Measurements from ENCODE around the gene PREP.
A peak's percentile ranks its signal among the peaks of the same experiment; 100 is the strongest.

The PREP gene

GRCh38 chr6:105276374-105276773 lies 126.5 kb downstream of the PREP start:
- ChIA-PET POLR2A (interaction anchor here (0.5 to 0.7 kb wide), 2 partner anchors 104 to 109 kb away, joined by 3 to 5 read pairs; no protein-coding TSS in a partner anchor), CTCF (interaction anchor here (0.6 to 1.2 kb wide), 3 partner anchors 188 to 592 kb away, joined by 3 to 6 read pairs (median 3); no protein-coding TSS in a partner anchor)
- H3K27ac ChIP-seq (ENCODE audit: extremely low read depth, low read depth, low read length) = no peak overlapping the region
- no peaks in the 10 kb centered on the region; the same call in 1 of the 2 replicates for H3K4me1 ChIP-seq (ENCODE audit: control insufficient read depth, insufficient read depth, low read length)
- H3K9me3 ChIP-seq (ENCODE audit: control insufficient read depth, insufficient read depth, low read depth, low read length) = no peaks in the 10 kb centered on the region
- no peak for TF ChIP-seq ZXDB (tag by site-specific recombination; IDR thresholded peaks at IDR 0.05)
- no peak for TF ChIP-seq RBAK (tag by site-specific recombination; IDR thresholded peaks at IDR 0.05)
- no peak for TF ChIP-seq ZNF157 (tag by site-specific recombination; IDR thresholded peaks at IDR 0.05)
- H3K4me3 ChIP-seq (ENCODE audit: low read depth, low read length) = no peak overlapping the region
- H3K36me3 ChIP-seq (ENCODE audit: control insufficient read depth in 2 of 2, insufficient read depth in 1 of 2, low read length in 2 of 2) = peaks cover 7 to 49% of the 10 kb centered on the region in 2 experiments; a peak in 2 of 3 replicates

DNA sequence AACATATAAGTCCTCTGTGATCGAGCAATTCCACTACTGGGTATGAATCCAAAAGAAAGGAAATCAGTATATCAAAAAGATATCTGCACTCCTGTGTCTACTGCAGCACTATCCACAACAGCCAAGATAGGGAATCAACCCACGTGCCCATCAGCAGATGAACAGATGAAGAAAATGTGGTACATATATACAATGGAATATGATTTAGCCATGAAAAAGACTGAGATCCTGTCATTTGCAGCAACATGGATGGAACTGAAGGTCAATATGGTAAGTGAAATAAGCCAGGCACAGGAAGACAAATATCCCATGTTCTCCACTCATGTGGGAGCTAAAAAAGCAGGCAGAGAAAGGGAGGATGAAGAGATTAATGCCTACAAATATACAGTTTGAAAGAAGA lies 127.3 kb downstream of the PREP start:
- POLR2A ChIA-PET = no interaction called here
- no peak overlapping the region for H3K4me3 ChIP-seq (ENCODE audit: low read depth, low read length)
- H3K4me1 ChIP-seq (ENCODE audit: control insufficient read depth, insufficient read depth, low read length) = no peaks in the 10 kb centered on the region; the same call in 1 of the 2 replicates
- peaks cover 5 to 41% of the 10 kb centered on the region in 2 experiments; a peak in 2 of 3 replicates for H3K36me3 ChIP-seq (ENCODE audit: control insufficient read depth in 2 of 2, insufficient read depth in 1 of 2, low read length in 2 of 2)
- H3K27ac ChIP-seq (ENCODE audit: extremely low read depth, low read depth, low read length) = no peak overlapping the region
- CTCF ChIA-PET = interaction anchor here (1.2 kb wide), 1 partner anchor 187 kb away, joined by 3 read pairs; no protein-coding TSS in a partner anchor
- TF ChIP-seq ZIC2 (tag by site-specific recombination; IDR thresholded peaks at IDR 0.05) (no peak), ZNF223 (tag by site-specific recombination; IDR thresholded peaks at IDR 0.05) (no peak), ZSCAN16 (tag by site-specific recombination; IDR thresholded peaks at IDR 0.05) (no peak), ZNF146 (tag by site-specific recombination; IDR thresholded peaks at IDR 0.05) (peak; percentile 64; the same call in 1 of the 2 replicates), ZFP41 (tag by site-specific recombination; IDR thresholded peaks at IDR 0.05; ENCODE audit: borderline replicate concordance) (no peak)
- no peaks in the 10 kb centered on the region for H3K9me3 ChIP-seq (ENCODE audit: control insufficient read depth, insufficient read depth, low read depth, low read length)

DNA sequence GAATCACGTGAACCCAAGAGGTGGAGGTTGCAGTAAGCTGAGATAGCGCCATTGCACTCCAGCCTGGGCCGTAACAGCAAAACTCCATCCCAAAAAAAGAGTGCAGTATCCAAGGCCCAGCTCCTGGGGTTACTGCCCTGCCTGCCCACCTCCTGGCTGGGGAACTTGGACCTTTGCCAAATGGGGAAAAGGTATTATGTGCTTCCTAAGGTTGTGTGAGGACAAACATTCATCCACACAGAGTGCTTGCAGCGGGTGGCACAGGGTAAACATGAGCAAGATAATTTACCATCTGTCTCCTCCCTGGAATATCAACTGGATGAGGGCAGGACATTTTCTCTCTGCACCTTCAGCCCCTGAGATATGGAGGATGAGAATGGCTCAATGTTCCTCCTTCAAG lies 128.2 kb downstream of the PREP start:
- Histone ChIP-seq H3K4me1 (ENCODE audit: control insufficient read depth, insufficient read depth, low read length) (no peaks in the 10 kb centered on the region; the same call in 1 of the 2 replicates), H3K27ac (ENCODE audit: extremely low read depth, low read depth, low read length) (no peak overlapping the region), H3K9me3 (ENCODE audit: control insufficient read depth, insufficient read depth, low read depth, low read length) (no peaks in the 10 kb centered on the region), H3K4me3 (ENCODE audit: low read depth, low read length) (no peak overlapping the region), H3K36me3 (ENCODE audit: control insufficient read depth in 2 of 2, insufficient read depth in 1 of 2, low read length in 2 of 2) (peaks cover 0 to 36% of the 10 kb centered on the region in 2 experiments; a peak in 1 of 3 replicates)
- ChIA-PET POLR2A (no interaction called here), CTCF (no interaction called here)
- TF ChIP-seq YY1 (tag by site-specific recombination; IDR thresholded peaks at IDR 0.05) (no peak), ZNF10 (tag by site-specific recombination; IDR thresholded peaks at IDR 0.05) (no peak), ZNF776 (tag by site-specific recombination; IDR thresholded peaks at IDR 0.05; ENCODE audit: borderline replicate concordance) (no peak), HOXD13 (CRISPR knock-in tag; IDR thresholded peaks at IDR 0.05; ENCODE audit: borderline replicate concordance) (no peak), ZNF394 (tag by site-specific recombination; IDR thresholded peaks at IDR 0.05; ENCODE audit: borderline replicate concordance) (no peak), SP2 (tag by site-specific recombination; IDR thresholded peaks at IDR 0.05) (no peak), SP7 (tag by site-specific recombination; IDR thresholded peaks at IDR 0.05) (no peak), ZFP37 (tag by site-specific recombination; IDR thresholded peaks at IDR 0.05) (no peak), ZNF548 (tag by site-specific recombination; IDR thresholded peaks at IDR 0.05) (no peak), PRDM10 (tag by site-specific recombination; IDR thresholded peaks at IDR 0.05) (no peak), TRIM28 (IDR thresholded peaks at IDR 0.05; ENCODE audit: borderline replicate concordance, low read length) (no peak), SP3 (tag by site-specific recombination; IDR thresholded peaks at IDR 0.05) (no peak), ZNF623 (tag by site-specific recombination; IDR thresholded peaks at IDR 0.05) (no peak)
- TF ChIP-seq, protein P1, sequence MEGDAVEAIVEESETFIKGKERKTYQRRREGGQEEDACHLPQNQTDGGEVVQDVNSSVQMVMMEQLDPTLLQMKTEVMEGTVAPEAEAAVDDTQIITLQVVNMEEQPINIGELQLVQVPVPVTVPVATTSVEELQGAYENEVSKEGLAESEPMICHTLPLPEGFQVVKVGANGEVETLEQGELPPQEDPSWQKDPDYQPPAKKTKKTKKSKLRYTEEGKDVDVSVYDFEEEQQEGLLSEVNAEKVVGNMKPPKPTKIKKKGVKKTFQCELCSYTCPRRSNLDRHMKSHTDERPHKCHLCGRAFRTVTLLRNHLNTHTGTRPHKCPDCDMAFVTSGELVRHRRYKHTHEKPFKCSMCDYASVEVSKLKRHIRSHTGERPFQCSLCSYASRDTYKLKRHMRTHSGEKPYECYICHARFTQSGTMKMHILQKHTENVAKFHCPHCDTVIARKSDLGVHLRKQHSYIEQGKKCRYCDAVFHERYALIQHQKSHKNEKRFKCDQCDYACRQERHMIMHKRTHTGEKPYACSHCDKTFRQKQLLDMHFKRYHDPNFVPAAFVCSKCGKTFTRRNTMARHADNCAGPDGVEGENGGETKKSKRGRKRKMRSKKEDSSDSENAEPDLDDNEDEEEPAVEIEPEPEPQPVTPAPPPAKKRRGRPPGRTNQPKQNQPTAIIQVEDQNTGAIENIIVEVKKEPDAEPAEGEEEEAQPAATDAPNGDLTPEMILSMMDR (tag by site-specific recombination; IDR thresholded peaks at IDR 0.05) = no peak
